ENCODE data around the gene PGAP2. TPM values are rescaled to one million over a fixed set of nuclear protein-coding genes. Genes with fewer than 3 reads are reported as not detected.

The PGAP2 gene
- total RNA-seq, 2 donors from 2014 or later: 4.4 to 22.5 TPM

DNA sequence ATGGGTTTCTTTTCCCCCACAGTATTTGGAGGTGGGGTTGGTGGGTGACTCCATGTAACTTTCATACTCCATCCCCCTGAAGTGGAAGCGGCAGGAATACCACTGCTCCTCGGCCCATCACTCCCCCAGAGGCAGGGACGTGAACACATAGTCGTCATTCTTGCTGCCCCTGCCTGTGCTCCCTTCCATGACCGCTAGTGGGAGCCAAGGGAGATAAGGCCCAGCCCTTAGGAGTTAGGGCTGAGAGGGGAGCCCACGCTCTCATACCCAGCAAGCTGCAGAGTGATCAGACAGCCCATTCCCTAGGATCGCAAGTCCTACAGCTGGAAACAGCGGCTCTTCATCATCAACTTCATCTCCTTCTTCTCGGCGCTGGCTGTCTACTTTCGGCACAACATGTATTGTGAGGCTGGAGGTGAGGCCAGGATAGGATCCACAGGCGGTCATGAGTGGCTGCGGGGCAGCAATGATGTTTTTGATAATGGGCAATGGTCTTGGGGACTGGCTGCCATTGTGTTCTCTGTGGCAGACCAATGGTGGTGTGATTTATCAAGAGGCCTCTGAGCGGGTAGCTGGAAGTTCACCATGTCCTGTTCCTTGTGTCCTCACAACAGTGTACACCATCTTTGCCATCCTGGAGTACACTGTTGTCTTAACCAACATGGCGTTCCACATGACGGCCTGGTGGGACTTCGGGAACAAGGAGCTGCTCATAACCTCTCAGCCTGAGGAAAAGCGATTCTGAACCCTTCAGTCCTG, 16.5 kb downstream of the PGAP2 start:
- ATAC-seq (ENCODE audit: insufficient number of reproducible peaks, low FRiP score, low read depth): no peak
- Histone ChIP-seq H3K9me3 (no peaks in the 10 kb centered on the region), H3K36me3 (peaks cover 20% of the 10 kb centered on the region), H3K4me3 (no peak overlapping the region), H3K27ac (no peak overlapping the region), H3K27me3 (replicated peaks; ENCODE audit: insufficient read depth) (no peaks in the 10 kb centered on the region), H3K4me1 (ENCODE audit: control insufficient read depth in 1 of 2, low read depth in 2 of 2) (no peaks in the 10 kb centered on the region)
- TF ChIP-seq, protein P1, sequence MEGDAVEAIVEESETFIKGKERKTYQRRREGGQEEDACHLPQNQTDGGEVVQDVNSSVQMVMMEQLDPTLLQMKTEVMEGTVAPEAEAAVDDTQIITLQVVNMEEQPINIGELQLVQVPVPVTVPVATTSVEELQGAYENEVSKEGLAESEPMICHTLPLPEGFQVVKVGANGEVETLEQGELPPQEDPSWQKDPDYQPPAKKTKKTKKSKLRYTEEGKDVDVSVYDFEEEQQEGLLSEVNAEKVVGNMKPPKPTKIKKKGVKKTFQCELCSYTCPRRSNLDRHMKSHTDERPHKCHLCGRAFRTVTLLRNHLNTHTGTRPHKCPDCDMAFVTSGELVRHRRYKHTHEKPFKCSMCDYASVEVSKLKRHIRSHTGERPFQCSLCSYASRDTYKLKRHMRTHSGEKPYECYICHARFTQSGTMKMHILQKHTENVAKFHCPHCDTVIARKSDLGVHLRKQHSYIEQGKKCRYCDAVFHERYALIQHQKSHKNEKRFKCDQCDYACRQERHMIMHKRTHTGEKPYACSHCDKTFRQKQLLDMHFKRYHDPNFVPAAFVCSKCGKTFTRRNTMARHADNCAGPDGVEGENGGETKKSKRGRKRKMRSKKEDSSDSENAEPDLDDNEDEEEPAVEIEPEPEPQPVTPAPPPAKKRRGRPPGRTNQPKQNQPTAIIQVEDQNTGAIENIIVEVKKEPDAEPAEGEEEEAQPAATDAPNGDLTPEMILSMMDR (IDR thresholded peaks at IDR 0.05): peak; percentile 44
- no peak for DNase-seq (ENCODE audit: low spot score)

DNA sequence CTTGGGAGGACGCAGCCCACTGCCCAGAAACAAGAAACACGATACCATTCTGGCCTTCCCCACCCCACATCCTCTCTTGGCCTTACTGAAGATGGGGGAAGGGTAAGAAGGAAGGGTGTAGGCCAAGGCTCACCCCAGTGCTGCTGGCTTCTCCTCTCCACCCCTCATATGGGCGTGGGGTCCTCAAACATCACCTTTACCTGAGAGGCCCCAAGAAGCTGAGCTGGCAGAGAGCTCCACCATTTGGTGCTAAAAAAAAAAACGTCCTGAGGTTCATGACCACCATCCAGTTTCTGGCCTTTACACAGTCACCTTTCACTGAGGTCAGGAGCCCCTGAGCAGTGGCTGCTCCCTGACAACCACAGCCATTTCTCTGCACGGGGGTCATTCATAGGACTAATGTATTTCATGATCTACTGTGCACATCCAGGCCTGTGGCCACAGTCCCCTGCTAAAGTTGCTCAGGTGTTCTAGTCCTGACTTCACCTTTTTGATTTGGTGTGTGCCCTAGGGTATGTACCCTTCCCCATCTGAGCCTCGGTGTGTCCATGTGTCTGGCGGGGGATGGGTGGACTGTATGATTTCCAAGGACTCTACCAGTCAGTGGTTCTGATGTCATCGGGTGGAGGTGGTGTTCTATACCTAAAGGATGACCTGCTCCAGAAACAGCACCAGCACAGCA, 17.3 kb downstream of the PGAP2 start:
- Histone ChIP-seq H3K27me3 (replicated peaks; ENCODE audit: insufficient read depth) (no peaks in the 10 kb centered on the region), H3K9me3 (no peaks in the 10 kb centered on the region), H3K27ac (no peak overlapping the region), H3K36me3 (peaks cover 26% of the 10 kb centered on the region), H3K4me1 (ENCODE audit: control insufficient read depth in 1 of 2, low read depth in 2 of 2) (no peaks in the 10 kb centered on the region), H3K4me3 (no peak overlapping the region)
- no peak for ATAC-seq (ENCODE audit: insufficient number of reproducible peaks, low FRiP score, low read depth)
- TF ChIP-seq, protein P1 (IDR thresholded peaks at IDR 0.05): no peak
- DNase-seq (ENCODE audit: low spot score): no peak

DNA sequence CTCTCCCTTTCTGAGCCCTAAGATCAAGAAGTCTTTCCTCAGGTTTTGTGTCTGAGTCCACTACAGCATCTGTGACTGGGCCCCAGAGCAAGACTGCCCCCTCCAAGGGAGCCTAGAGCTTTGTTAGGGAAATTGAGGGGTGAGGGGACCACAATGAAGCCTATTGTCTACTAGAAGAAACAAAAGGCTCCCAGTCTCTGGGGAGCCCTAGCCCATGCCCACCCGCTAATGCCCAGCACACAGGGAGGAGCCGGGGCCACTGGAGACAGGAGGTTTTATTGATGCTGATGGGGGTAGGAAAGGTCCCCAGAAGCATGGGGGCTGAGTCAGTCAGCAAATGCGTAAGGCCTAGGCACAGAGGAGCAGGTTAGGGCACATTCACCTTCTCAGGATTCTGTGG, 18.4 kb downstream of the PGAP2 start:
- Histone ChIP-seq H3K4me1 (ENCODE audit: control insufficient read depth in 1 of 2, low read depth in 2 of 2) (peaks cover 0 to under 1% of the 10 kb centered on the region in 2 donors), H3K36me3 (peaks cover 26% of the 10 kb centered on the region), H3K27ac (no peak overlapping the region), H3K4me3 (no peak overlapping the region), H3K9me3 (no peaks in the 10 kb centered on the region), H3K27me3 (replicated peaks; ENCODE audit: insufficient read depth) (no peaks in the 10 kb centered on the region)
- TF ChIP-seq, protein P1 (IDR thresholded peaks at IDR 0.05): no peak
- ATAC-seq (ENCODE audit: insufficient number of reproducible peaks, low FRiP score, low read depth): no peak
- no peak for DNase-seq (ENCODE audit: low spot score)

DNA sequence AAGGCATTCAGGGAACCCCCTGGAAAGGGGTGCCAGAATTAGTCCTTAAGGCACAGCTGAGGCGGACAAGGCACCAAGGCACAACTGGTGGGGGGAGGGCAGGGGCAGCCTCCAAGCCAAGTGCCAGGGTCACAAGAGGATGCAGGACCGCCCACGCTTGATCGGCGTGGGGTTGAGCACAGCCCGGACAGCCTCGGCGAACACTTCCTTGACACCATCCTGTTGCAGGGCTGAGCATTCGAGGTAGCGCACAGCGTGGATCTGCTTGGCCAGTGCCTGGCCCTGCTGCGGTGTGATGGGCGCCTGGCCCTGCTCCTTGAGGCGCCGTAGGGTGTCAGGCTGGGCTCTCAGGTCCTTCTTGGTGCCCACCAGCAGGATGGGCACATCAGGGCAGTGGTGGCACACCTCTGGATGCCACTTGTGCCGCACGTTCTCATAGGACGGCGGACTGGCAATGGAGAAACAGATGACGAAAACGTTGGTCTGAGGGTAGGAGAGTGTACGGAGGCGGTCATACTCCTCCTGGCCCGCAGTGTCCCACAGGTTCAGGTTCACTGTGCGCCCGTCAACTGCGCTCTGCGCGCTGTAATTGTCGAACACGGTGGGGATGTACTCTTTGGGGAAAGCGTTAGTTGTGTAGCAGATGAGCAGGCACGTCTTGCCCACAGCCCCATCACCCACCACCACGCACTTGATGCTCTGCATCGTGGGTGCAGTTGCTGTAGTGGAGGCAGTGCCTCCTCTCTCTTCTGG, 19.2 kb downstream of the PGAP2 start:
- Histone ChIP-seq H3K9me3 (no peaks in the 10 kb centered on the region), H3K4me3 (no peak overlapping the region), H3K27ac (no peak overlapping the region), H3K4me1 (ENCODE audit: control insufficient read depth in 1 of 2, low read depth in 2 of 2) (peaks cover 3 to 9% of the 10 kb centered on the region in 2 donors), H3K36me3 (peaks cover 26% of the 10 kb centered on the region), H3K27me3 (replicated peaks; ENCODE audit: insufficient read depth) (no peaks in the 10 kb centered on the region)
- no peak for DNase-seq (ENCODE audit: low spot score)
- ATAC-seq (ENCODE audit: insufficient number of reproducible peaks, low FRiP score, low read depth): no peak
- TF ChIP-seq, protein P1 (IDR thresholded peaks at IDR 0.05): no peak

DNA sequence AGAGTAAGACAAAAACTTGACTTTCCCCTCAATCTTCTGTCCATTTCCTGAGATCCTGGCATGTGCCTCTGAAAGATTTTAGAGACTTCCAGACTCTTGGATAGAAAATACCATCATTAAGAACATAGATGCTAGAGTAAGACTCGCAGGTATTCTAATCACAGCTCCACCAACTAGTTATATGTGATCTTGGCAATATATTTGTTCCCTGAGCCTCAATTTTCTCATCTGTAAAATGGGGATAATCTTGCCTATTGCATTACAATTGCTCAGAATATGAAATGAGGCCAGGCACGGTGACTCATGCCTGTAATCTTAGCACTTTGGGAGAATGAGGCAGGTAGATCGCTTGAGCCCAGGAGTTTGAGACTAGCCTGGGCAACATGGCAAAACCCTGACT, 21.7 kb downstream of the PGAP2 start:
- Histone ChIP-seq H3K9me3 (no peaks in the 10 kb centered on the region), H3K36me3 (peaks cover 26% of the 10 kb centered on the region)

More for the DNA sequence above, 21.7 kb downstream of the PGAP2 start:
- DNase-seq (ENCODE audit: low spot score) (no peak), ATAC-seq (ENCODE audit: insufficient number of reproducible peaks, low FRiP score, low read depth) (no peak)
- TF ChIP-seq, protein P1 (IDR thresholded peaks at IDR 0.05): no peak
- Histone ChIP-seq H3K27me3 (replicated peaks; ENCODE audit: insufficient read depth) (no peaks in the 10 kb centered on the region), H3K4me1 (ENCODE audit: control insufficient read depth in 1 of 2, low read depth in 2 of 2) (peaks cover 16 to 20% of the 10 kb centered on the region in 2 donors), H3K4me3 (no peak overlapping the region), H3K27ac (no peak overlapping the region)
